Activated T-cell treated with anti-CD3 and anti-CD28 coated beads, Interleukin-2, amount 50 U/mL, for 48 hours (primary cell): ENCODE results near the gene VASP.
A peak's percentile ranks its signal among the peaks of the same experiment; 100 is the strongest.

Source experiments
- DNase-seq, 2 experiments: peaks; one replicate each; pipeline ENCODE4 v3.0.0-alpha.2; 2020

VASP gene

GRCh38 chr19:45474606-45475521 is 32.4 kb upstream of the VASP start:
- DNase-seq: no peak

DNA sequence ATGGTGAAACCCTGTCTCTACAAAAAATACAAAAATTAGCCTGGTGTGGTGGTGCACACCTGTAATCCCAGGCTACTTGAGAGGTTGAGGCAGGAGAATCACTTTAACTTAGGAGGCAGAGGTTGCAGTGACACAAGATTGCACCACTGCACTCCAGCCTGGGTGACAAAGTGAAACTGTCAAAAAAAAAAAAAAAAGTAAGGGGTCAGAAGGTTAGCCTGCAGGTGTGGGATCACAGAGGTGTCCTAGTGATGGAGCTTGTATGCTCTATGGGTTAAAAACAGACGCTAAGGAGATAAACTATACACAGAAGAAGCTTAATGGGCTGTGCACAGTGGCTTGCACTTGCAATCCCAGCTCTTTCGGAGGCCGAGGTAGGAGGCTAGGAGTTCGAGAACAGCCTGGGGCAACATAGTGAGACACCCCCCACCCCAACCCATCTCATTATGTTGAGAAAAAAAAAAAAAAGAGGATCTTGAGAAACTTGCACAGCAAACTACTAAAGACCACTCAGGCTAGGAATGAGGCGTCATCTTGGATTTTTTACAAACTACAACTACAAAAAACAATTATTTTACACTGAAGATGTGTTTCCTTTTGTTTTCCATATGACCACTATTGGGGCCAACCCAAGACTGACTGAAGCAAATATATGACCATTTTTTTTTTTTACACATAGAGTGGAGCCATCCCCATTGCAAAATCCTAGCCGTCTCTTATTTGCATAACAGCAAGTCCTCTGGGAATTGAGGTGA is 31.6 kb upstream of the VASP start:
- DNase-seq: no peak

DNA sequence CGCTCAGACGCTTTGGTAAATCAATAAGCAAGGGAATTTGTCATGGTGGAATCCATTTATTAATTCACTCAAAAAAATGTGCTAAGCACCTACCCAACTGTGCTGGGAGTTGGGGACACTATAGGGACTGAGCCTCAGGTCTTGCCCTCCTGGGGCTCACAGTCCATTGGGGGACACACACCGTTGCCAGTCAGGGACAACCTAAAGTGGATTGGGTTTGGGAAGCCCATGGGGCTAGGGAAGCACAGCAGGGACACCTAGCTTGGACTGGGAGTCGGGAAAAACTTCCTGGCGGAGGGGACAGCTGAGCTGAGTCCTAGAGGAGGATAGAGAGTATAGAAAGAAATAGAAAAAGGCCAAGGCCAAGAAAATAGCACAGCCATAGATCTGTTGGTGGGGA is 31.0 kb upstream of the VASP start:
- DNase-seq: no peak

DNA sequence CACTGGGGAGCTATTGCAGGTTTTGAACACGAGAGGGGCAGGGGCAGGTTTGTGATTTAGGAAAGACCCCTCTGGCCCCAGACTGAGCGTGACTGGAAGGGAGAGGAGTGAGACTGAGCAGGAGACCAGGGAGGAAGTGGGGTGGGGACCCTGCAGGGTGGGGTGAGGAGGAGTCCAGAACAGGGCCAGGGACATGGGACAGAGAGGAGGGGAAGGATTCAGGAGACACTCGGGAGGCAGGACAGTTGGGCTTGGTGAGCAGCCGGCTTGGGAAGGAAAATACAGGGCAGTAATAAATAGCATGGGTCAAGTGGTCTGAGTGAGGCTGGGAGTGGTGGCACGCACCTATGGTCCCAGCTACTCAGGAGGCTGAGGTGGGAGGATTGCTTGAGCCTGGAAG is 30.1 kb upstream of the VASP start:
- no peak for DNase-seq

DNA sequence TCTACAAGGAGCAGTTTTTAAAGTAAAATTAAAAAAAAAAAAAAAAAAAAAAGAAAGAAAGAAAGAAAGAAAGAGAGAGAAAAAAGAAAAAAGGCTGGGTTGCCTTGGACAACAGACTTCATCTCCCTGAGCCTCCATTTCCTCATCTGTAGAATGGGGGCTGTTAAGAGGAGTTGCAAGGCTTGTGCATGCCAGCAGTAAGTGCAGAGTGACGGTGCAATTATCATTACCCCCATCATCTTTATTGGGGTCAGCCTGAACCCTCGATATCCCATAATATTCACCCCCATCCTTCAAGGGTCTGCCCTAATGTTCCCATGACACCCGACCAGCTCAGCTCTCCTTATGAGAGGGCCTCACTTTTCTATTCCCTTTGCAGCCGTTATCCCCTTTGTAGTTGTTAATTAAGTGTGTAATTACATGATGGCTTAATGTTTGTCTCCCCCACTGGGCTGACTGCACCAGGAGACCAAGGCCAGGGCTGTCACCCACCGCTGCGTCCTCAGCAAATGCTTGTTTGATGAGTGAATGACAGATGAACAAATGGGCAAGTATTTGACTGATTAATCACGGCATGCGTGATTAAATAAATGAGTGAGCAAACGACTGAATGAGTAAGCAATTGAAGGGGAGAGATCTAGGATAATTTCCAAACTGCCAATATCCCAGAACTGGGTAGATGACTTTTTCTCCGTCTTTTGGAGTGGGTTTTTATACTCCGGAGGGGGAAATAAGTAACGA is 29.4 kb upstream of the VASP start:
- peak; percentile 57 to 63 for DNase-seq

GRCh38 chr19:45478454-45479238 is 28.6 kb upstream of the VASP start:
- DNase-seq: peak; percentile 97 to 98

DNA sequence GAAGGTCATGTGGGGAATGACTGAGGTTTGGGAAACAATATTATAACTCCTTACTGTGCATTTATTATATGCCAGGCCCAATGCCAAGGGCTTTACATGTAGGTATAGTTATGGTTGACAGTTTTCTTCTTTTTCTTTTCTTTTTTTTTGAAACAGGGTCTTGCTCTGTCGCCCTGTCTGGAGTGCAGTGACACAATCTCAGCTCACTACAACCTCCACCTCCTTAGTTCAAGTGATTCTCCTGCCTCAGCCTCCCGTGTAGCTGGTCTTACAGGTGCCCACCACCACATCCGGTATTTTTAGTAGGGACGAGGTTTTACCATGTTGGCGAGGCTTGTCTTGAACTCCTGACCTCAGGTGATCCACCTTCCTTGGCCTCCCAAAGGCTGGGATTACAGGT is 24.2 kb upstream of the VASP start:
- no peak for DNase-seq

GRCh38 chr19:45484273-45484945 is 22.9 kb upstream of the VASP start:
- no peak for DNase-seq

GRCh38 chr19:45485305-45486077 is 21.8 kb upstream of the VASP start:
- peak; percentile 99 for DNase-seq

DNA sequence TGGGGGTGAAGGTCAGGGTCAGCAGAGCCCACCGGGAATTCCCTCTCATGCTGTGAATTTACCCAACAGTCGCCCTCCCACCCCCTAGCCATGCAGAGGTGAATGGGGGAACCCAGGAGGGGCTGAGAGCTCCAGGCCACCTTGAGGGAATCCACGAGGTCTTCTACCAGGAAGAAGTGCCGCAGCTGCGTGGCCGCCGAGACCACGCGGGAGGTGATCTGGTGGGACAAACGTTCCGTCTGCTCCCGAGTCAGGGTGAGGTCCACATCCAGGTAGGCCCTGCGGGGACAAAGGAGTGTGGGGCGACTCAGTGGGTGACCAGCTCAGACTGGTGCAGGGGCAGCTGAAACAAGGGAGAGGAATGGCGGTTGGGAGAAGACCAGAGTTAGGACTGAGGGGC is 18.6 kb upstream of the VASP start:
- no peak for DNase-seq

DNA sequence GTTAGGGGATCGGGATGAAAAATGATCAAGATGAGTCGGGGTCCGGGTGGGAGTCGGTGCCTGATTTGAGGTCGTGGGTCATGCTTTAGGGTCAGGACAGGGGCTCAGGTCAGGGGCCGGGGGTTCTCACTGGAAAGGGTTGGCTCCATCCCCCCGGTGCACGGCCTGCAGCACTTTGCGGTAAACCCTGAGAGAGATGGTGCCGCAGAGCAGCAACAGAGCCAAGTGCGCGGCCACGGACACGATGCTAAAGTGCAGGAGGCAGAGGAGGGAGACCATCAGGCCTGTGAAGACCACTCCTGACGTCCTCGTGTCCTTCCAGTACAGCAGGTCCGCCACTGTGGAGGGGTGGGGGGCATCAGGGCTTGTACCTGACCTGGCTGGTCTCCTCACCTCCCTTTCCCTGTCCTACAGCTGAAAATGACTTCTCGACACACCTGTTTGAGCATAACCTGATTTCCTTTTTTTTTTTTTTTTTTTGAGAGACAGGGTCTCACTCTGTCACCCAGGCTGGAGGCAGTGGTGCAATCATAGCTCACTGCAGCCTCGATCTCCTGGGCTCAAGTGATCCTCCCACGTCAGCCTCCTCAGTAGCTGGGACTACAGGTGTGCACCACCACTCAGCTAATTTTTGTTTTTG is 17.9 kb upstream of the VASP start:
- no peak for DNase-seq

GRCh38 chr19:45492137-45492626 is 15.1 kb upstream of the VASP start:
- DNase-seq: no peak

- DNase-seq: no peak
Measured at GRCh38 chr19:45492627-45493470, 14.4 kb upstream of the VASP start.

DNA sequence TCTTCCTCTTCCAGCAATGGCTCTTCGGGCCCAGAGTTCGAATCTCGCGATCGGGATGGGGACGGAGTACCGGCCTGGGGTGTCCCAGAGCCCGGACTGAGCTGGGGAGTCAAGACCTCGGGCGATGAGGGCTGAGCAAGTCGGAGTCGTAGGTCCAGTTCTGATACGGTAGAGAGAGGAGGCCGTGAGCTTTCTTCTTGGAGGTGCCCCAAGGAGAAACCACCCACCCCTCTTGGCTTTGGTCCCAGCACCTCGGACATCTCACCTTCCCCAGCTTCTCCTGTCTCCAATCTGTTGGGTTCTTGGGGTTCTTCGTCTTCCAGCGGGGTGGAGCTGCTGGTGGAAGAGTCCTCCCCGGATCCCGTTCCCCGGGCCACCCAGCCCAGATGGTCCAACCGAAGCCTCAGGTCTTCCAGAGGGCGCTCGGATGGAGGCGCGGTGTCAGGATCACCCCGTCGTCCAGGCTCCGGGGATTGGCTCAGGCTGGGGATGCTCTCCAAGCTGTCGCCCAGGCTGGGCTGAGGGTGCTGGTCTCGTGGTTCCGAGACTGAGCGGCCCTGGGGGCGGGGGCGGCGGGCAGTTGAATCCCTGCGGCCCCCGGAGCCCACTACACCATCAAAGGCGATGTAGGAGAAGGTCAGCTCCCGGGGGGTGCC is 12.9 kb upstream of the VASP start:
- no peak for DNase-seq

GRCh38 chr19:45495178-45495577 is 12.1 kb upstream of the VASP start:
- DNase-seq: no peak

GRCh38 chr19:45496349-45496953 is 10.8 kb upstream of the VASP start:
- DNase-seq: peak in 1 of 2 experiments; percentile 61

- no peak for DNase-seq
Measured at GRCh38 chr19:45497791-45498190, 9.5 kb upstream of the VASP start.

GRCh38 chr19:45498411-45499195 is 8.7 kb upstream of the VASP start, which contains the start of gene PPM1N:
Gene PPM1N, plus strand, starts transcription at chr19:45498443. Its CDS starts 30 bp downstream, at chr19:45498473.
- peak; percentile 77 to 80 for DNase-seq
